ENCODE measurements around the gene MPST. TPM values are rescaled to one million over a fixed set of nuclear protein-coding genes. Genes with fewer than 3 reads are reported as not detected.

Gene MPST
- total RNA-seq, 1 donor from 2014 or later, result 215 TPM

DNA sequence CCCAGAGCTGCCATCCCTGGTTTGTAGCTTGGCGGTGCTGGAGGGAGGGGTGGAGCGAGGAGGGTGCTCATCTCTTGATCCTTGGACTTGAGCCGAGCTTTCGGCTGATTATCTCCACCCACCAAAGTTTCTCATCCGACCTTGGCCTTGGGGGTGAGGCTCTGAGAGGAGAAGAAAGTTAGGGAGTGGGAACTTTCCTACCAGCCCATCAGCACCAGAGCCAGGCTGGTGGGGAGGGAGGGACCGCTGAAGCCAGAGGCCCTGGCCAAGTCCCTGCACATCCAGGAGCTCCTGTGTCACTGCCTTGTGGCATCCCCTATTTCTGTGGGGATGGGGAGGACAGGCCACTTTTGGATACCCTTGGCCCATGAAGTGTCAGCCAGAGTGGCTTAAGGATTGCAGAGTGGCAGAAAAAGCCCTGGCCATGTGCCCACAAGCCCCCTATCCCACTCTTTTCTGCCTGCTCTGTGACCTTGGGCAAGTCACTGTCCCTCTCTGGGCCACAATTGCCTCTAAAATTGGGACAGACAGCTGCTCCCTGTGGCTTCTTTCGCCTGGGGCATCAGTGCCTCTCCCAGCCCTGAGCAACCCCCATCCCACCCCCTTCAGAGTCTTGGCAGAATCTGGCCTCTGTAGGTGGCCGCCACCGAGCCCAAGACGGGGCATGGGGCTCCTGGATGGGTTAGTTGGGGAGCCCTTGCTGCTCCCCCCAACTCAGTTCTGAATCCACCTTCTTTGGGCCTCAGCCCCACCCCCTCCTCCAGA lies 42.3 kb downstream of the MPST start:
- TF ChIP-seq, protein P1, sequence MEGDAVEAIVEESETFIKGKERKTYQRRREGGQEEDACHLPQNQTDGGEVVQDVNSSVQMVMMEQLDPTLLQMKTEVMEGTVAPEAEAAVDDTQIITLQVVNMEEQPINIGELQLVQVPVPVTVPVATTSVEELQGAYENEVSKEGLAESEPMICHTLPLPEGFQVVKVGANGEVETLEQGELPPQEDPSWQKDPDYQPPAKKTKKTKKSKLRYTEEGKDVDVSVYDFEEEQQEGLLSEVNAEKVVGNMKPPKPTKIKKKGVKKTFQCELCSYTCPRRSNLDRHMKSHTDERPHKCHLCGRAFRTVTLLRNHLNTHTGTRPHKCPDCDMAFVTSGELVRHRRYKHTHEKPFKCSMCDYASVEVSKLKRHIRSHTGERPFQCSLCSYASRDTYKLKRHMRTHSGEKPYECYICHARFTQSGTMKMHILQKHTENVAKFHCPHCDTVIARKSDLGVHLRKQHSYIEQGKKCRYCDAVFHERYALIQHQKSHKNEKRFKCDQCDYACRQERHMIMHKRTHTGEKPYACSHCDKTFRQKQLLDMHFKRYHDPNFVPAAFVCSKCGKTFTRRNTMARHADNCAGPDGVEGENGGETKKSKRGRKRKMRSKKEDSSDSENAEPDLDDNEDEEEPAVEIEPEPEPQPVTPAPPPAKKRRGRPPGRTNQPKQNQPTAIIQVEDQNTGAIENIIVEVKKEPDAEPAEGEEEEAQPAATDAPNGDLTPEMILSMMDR (conservative IDR thresholded peaks at IDR 0.05; ENCODE audit: low read depth, low read length), result no peak
- DNase-seq (ENCODE audit: low read depth), result no peak
- no peak overlapping the region for H3K4me3 ChIP-seq (ENCODE audit: low read depth, low read length)

DNA sequence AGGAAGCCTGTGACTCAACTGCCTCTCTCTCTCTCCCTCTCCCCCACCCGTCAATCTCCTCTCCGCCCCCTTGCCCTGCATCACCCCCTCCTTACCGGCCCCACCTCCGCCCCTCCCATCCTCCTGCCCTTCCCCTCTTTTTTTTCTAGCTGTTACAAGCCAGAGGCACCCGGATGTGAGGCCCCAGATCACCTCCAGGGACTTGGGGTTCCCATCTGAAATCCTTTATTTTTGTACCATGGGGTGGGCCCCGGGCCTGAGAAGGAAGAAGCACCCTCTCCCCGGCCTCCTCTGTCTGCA lies 42.8 kb downstream of the MPST start:
- TF ChIP-seq, protein P1 (conservative IDR thresholded peaks at IDR 0.05; ENCODE audit: low read depth, low read length), result no peak
- no peak overlapping the region for H3K4me3 ChIP-seq (ENCODE audit: low read depth, low read length)
- DNase-seq (ENCODE audit: low read depth), result no peak

DNA sequence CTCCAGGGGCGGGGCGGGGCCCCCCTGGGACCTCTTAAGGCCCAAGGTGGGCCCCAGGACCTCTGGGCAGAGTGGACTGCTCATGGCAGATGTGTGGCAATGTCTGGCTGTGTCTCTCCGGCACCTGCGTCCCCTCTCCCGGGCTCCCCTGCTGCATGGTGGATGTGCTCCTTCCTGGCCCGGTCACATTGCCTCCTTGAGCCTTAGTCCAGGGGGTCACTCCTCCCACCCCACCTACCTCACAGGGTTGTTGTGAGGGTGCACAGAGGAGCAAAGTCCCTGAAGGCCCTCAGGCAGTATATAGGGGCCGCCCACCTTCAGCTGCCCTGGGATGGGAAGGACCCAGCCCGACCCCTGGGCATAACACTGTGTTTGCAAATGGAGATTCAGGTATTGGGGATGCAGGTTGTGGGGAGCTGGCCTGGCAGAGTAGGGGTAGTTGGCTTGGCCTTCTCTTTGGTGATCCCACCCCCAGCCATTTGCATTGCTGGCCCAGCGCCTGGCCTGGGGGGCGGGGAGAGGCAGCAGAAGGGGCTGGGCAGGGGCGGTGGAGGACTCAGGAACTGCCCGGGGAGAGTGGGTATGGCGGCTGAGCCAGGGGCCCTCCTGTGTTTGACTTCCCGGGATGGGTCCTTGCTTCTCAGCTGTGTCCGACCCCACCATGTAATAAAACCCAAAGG lies 43.3 kb downstream of the MPST start:
- no peak for DNase-seq (ENCODE audit: low read depth)

DNA sequence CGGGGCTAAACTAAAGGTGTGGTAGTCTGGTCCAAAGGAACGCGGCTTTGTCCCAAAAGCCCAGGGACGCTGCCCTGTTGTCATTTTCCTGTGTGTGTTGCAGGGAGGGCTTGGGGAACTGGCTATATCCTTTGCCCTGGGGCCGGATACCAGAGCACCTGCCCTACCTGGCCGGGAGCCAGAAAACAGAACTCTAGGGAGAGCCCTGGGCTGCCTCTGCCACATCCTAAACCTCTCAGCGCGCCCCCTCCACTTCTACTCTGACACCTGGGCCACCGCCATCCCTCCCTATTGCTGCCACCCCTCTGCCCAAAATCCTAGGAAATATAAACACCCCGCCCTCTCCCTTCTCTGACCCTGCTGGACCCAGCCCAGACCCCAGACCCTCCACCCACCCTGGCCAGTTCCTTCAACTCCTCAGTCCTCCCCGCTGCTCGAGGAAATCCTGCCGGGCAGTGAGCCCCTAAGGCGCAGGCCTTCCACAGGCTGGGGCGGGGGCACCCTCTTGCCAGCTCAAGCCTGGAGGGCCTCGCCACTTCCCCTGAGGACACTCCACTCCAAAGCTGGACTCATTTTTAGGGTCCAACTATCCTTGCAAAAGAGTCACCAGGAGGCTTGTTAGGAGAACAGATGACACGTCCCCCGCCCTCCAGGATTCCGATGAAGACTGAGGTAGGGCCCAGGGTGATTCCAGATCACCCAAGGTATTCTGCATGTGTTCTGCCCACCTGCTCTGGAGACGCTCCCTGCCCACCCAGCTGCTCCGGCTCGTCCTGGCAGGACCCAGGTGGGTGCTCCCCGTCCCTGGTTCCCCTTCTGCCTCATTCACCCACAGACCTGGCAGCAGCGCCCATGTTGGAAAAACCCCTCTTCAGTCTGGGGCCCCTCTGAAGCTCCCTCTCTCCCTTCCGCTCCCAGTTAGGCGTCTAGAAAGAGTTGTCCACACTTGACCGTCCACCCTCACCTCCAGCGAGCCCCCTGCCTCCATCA lies 44.2 kb downstream of the MPST start:
- DNase-seq (ENCODE audit: low read depth), result no peak
- no peak overlapping the region for H3K4me3 ChIP-seq (ENCODE audit: low read depth, low read length)
- TF ChIP-seq, protein P1 (conservative IDR thresholded peaks at IDR 0.05; ENCODE audit: low read depth, low read length), result no peak

More for the DNA sequence above, 43.3 kb downstream of the MPST start:
- no peak overlapping the region for H3K4me3 ChIP-seq (ENCODE audit: low read depth, low read length)
- TF ChIP-seq, protein P1 (conservative IDR thresholded peaks at IDR 0.05; ENCODE audit: low read depth, low read length), result no peak

DNA sequence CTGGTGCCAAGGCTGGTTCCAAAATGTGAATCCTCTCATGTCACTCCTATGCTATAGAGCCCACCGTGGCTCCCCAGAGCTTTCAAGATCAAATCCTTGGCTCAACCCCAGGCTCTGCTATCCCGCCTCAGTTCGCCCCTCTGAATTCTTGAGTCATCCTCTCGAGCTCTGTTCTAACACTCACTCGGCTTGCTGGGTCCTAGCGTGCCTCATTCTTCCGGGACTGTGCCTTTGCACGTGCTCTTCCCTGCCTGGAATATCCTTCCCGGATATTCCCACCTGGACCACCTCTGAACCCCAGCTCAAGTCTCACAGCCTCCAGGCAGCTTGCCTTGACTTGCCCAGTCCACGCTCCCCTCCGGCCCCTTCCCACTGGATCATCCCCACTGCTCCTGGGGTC lies 45.0 kb downstream of the MPST start:
- no peak for DNase-seq (ENCODE audit: low read depth)
- H3K4me3 ChIP-seq (ENCODE audit: low read depth, low read length), result no peak overlapping the region
- TF ChIP-seq, protein P1 (conservative IDR thresholded peaks at IDR 0.05; ENCODE audit: low read depth, low read length), result no peak

DNA sequence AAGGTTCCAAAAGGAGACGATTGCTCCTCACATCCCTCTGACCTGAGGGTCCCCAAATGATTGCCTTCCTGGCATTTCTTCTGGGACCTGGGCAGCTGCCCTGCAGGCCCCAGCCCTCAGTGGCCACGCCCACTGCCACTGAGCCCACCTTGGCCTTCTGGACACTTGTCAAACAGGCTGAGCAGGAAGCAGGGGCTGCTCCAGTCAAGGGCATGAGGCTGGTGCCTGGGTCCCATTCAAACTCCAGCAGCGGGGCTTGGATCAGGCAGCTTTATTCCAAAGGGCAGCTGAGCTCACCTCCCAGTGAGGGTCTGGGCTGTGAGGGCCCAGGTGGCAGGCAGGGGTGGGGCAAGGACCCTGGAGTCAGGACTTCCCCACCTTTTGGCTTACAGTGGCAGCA lies 45.6 kb downstream of the MPST start:
- no peak overlapping the region for H3K4me3 ChIP-seq (ENCODE audit: low read depth, low read length)
- TF ChIP-seq, protein P1 (conservative IDR thresholded peaks at IDR 0.05; ENCODE audit: low read depth, low read length), result no peak
- DNase-seq (ENCODE audit: low read depth), result no peak

Data from epithelial cell of proximal tubule (primary cell).